ENCODE measurements around the gene POLR2F.

- no peak for TF ChIP-seq CTCF (tag by site-specific recombination; IDR thresholded peaks at IDR 0.05)
- TF ChIP-seq ZNF114 (tag by site-specific recombination; IDR thresholded peaks at IDR 0.05) = no peak
- no peak for TF ChIP-seq ZNF776 (tag by site-specific recombination; IDR thresholded peaks at IDR 0.05; ENCODE audit: borderline replicate concordance)
- TF ChIP-seq ZNF302 (tag by site-specific recombination; IDR thresholded peaks at IDR 0.05; ENCODE audit: low read depth) = no peak
- TF ChIP-seq ZNF510 (tag by site-specific recombination; IDR thresholded peaks at IDR 0.05; ENCODE audit: insufficient replicate concordance) = no peak
- no peak for TF ChIP-seq ZNF768 (tag by site-specific recombination; IDR thresholded peaks at IDR 0.05)
- TF ChIP-seq YY1 (tag by site-specific recombination; IDR thresholded peaks at IDR 0.05) = no peak
These were observed 11.4 kb upstream of the POLR2F start for GRCh38 chr22:37942133-37942532.
